ENCODE measurements around the gene KRTAP16-1. TPM values are rescaled to one million over a fixed set of nuclear protein-coding genes. Genes with fewer than 3 reads are reported as not detected.

KRTAP16-1 gene
- total and polyA plus RNA-seq, 10 of the 15 experiments (the other 5 are each of a cell fraction or from before 2014, with no cell fraction given) = 0.23 TPM; not detected in 9

- Histone ChIP-seq H3K4me3 (no peak overlapping the region), H4K20me1 (ENCODE audit: control insufficient read depth, insufficient read depth) (no peaks in the 10 kb centered on the region; the same call in 1 of the 2 replicates), H3K27ac (ENCODE audit: control insufficient read depth, insufficient read depth) (no peak overlapping the region; the same call in 1 of the 2 replicates), H3K4me2 (ENCODE audit: control insufficient read depth, insufficient read depth) (peak overlapping the region; percentile 41; the same call in 1 of the 2 replicates), H3K36me3 (ENCODE audit: control insufficient read depth in 2 of 2, insufficient read depth in 2 of 2, low read length in 1 of 2) (no peaks in the 10 kb centered on the region; a peak in 1 of 4 replicates), H2AFZ (ENCODE audit: control insufficient read depth, low read depth, low read length) (no peak overlapping the region), H3K9ac (ENCODE audit: control insufficient read depth, insufficient read depth, low read length) (no peak overlapping the region), H3K27me3 (replicated peaks in 1 of 2; ENCODE audit: control insufficient read depth in 2 of 2, insufficient read depth in 2 of 2, low read length in 1 of 2) (no peaks in the 10 kb centered on the region), H3K9me3 (replicated peaks; ENCODE audit: control insufficient read depth, insufficient read depth, low read length) (peaks cover 4% of the 10 kb centered on the region; the same call in 2 of the 3 replicates), H3K79me2 (ENCODE audit: control insufficient read depth, insufficient read depth, low read length) (no peaks in the 10 kb centered on the region), H3K4me1 (ENCODE audit: control insufficient read depth, insufficient read depth, low read length) (peaks cover 28% of the 10 kb centered on the region)
- DNase-seq (ENCODE audit: low read depth, low spot score) (no peak), FAIRE-seq (no peak), ATAC-seq (peak; percentile 15)
- WGBS (ENCODE audit: insufficient coverage, insufficient replicate concordance, low lambda C conversion rate, missing lambda C conversion rate) = 4% methylated on average over 2 of the region's 2 CpGs
- intact Hi-C loops (cut with micrococcal nuclease; ENCODE audit: unreplicated experiment) (no loop called here), in situ Hi-C loops (cut with MboI) (no loop called here)
- SMC1A ChIA-PET (ENCODE audit: uncharacterized antibody, unreplicated experiment) = interaction anchor here (0.6 to 1.7 kb wide), 5 partner anchors 9 to 736 kb away, joined by 3 to 4 read pairs (median 3); no protein-coding TSS in a partner anchor
- RAD21 ChIA-PET (ENCODE audit: unreplicated experiment) = interaction anchor here (2.4 kb wide), 1 partner anchor 18 kb away, joined by 8 read pairs; no protein-coding TSS in a partner anchor
- TF ChIP-seq NFXL1 (IDR thresholded peaks at IDR 0.05; ENCODE audit: borderline replicate concordance) (no peak), E4F1 (IDR thresholded peaks at IDR 0.05; ENCODE audit: borderline replicate concordance, partially characterized antibody) (no peak), ZSCAN29 (IDR thresholded peaks at IDR 0.05) (no peak)
- CTCF ChIA-PET = interaction anchor here (0.8 to 2.6 kb wide), 4 partner anchors 17 to 323 kb away, joined by 3 to 6 read pairs (median 4); no protein-coding TSS in a partner anchor
- BruUV-seq (replicated peaks) = no TSS peak
- POLR2A ChIA-PET = no interaction called here
These were observed 30.6 kb upstream of the KRTAP16-1 start for GRCh38 chr17:41339571-41340172.
